HT-29 (cell line): Measurements from ENCODE around the gene FOXC1. TPM values are rescaled to one million over a fixed set of nuclear protein-coding genes. Genes with fewer than 3 reads are reported as not detected.

Source experiments
- DNase-seq: peaks from one replicate; pipeline ENCODE4 v3.0.0-alpha.2; 2015; ENCODE audit warnings: low spot score
- total RNA-seq: library from RNA; depleted of rRNA; stranded (reverse); fragments of >200 nt; shearing (Covaris generic); gene quantifications from 2 replicates; pipeline ENCODE4 v1.2.3, GENCODE V29; 2014

The FOXC1 gene
- total RNA-seq, 1 experiment from 2014 or later: 13.9 TPM

DNA sequence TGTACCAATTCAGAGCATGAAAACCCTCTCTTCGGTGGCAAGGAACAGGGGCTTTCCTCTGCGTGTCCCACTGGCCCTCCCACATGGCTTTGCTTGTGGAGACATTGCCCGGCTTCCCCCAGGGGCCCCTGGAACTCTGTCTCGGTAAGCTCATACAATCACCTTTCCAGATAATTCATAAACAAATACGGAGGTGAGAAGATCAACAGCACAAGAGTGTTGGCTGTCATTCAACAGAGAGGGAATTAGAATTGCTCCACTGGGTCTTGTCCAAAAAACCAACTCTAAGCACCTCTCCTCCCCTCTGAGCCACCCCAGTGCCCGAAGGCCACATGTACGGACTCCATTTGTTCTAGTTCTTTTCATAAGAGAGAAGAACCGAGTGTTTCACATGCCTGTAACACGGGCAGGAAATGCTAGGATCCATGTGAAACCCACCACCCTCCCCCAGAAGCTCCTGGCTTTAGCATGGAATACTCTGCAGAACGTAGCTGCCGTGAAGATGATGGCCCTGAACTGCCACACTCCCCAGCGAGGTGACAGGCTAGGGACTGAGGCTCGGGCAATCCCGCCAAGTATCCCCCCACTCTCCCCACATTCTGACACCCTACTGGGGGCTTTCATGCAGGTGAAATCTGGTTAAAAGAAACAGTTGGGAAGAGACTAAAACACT is 24.6 kb upstream of the FOXC1 start:
- DNase-seq: no peak

DNA sequence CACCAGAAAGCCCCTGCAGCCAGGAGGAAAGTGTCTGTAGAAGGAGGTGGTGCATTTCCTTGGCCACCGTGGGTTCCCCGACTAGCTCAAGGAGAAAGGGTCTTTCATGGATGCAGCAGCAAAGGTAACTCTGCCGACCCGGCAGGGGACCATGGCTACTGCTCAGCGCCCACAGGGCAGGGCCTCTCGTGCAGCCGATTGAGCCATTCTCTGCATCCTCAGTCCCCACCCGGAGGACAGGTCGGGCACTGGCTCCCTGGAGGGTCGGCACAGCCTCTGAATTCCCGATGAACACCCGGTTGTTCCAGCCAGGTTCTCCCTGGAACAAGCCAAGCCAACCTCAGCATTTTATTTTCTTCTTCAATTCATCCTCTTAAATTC is 24.1 kb upstream of the FOXC1 start:
- no peak for DNase-seq

DNA sequence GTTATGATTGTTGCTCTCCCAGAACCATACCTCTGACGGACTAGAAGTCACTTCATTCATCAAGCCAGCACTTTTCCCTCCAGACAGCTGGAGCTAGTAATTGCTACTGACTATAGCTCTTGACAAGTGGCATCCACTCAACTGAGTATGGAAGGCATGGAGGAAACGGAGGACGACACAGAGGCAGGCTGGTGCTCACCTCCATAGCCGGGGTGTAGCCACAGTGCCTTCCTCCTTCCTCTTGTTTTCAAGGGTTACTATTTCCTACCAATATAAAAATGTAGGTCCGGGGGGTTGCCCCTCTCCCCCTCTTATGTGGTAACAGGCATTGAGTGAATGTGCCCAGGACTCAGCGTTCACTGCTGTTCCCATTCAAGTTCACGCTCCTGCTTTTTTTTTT is 23.5 kb upstream of the FOXC1 start:
- no peak for DNase-seq

DNA sequence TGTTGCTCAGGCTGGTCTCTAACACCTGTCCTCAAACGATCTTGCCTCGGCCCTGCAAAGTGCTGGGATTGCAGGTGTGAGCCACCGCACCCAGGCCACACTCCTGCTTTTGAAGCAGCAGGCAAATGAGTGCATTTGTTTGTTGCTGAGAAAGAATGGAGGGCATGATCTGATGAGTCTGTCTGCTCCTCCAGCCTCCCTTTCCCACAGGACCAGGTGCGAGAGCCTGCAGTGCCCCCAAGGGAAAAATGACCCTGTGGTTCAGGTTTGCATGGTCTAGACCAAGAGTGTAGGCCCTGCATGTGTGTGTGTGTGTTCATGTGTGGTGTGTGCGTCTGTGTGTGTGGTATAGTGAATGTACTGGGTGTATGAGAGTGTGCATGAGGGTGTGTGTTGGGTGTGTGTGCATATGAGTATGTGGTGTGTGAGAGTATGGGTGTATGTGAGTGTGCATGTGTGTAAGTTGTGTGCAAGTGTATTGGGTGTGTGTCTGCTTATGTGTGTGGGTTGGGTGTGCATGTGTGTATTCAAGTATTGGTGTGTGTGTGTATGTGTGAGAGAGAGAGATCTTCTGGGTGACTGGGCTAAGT is 22.8 kb upstream of the FOXC1 start:
- no peak for DNase-seq

DNA sequence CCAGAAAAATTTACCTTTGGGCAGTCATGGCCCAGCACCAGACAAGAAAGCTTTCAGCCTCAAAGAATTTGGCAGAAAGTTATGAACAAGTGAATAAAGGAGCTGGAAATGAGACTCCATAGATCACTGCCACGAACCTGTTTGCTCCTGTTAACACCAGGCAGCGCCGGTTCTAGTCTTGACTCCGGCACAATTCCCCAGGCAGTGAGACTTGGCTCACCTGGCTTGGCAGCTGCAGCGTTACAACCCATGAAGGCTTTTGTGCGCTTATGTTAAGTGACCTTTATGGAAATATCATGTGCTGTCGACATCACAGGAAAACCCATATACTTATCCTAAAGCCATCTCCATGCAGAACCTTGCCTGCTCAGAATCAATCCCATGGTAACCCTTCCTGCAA is 22.2 kb upstream of the FOXC1 start:
- no peak for DNase-seq

DNA sequence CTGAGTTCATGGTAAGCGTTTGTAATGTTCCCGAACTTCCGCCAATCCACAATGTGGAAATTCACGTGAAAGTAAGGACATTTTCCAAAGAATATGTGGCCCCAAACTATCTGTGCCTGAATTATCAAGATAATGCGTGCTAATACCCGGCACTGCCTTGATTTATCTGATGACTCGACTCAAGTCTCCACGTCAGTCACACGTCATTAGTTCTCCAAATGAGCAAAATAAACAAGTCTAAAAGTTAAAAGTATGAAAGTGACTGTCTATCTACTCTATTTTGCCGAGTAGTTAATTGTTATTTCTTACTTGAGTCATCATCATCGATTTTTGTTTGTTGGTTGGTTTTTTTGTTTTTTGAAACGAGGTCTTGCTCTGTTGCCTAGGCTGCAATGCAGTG is 21.7 kb upstream of the FOXC1 start:
- DNase-seq: no peak

DNA sequence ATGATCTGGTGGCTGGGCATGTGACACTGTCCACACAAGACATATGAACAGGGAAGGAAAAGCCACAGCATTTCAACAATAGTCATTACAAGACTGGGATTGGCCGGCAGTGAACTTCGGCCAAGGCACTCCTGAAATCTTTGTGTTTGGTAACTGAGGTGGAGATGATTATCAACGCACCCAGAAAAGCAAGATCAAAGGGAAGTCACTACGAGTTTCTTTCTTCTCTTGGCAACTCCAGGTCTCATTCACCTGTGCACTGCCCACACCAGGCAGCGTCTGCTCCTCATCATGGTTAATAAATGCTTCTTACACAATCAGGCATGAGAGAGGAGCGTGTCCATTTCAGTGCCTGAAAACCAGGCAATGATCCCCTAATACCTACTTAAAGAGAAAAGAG is 20.5 kb upstream of the FOXC1 start:
- peak; percentile 63 for DNase-seq

DNA sequence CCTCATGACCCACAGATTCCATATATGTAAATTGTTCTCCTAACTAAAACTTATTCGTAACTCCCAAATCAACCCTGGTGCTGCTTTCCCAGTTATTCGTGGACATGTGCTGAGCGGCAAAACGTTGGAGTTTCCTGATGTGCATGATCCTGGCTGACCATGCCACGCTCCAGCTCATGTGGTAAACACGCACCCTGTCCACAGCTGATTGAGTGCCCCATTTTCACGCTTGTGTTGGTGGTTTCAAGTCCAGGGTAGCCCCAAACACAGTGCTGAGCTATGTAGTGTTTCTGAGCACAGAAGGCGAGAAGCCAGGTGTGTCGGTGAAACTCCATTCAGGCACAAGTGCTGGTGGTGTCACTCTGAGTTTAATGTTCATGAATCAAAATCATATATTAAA is 19.1 kb upstream of the FOXC1 start:
- no peak for DNase-seq

DNA sequence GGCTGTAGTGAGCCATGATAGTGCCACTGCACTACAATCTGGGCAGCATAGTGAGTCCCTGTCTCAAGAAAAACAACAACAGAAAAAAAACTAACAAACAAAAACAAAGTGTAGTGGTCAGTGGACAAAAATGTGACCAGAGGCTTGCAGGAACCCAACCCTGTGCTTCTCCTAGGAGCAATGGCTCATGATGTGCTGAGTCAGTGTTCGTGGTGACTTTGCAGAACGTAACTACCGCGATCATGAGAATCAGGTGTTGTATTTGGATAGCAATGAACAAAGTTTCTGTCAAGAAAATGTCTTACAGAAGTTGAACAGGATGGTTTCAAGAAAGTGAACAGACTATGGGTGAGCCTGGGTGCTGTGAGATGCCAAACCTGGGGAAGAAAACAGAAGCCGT is 18.5 kb upstream of the FOXC1 start:
- DNase-seq: no peak

DNA sequence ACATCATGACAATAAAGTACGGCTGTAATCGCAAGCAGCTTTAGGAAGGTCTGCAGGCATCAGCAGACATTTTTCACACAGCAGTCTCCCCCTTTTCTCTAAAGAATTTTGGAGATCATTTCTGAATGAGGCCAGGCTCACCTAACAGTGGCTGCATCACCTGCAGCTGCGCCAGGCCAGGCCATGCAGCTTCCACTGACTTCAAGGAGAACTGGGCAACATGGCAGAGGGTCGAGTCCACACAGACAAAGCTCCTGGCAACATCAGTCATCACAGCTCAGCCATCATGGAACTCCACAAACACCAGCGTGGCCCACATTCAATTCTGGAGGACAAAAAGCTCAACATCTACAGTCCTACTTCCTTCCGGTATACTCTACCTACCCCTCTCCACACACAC is 17.8 kb upstream of the FOXC1 start:
- DNase-seq: no peak

DNA sequence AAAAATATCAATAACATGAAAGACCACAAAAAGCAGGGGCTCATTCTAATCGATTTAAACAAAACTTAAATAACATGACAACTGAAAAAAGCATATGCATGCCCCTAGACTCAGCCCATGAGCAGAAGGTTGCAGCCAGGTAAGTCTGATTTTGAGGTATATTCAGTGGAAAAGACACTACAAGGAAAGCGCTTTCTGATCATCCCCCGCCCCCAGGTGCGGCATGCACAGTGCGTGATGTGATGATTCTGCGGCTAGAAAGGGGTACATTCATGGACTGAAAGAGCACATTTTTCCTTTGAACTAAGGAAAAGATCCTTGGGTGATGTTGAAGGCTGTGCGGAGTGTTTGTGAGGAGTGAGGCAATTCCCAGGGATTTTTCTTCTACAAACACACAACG is 16.9 kb upstream of the FOXC1 start:
- DNase-seq: no peak

DNA sequence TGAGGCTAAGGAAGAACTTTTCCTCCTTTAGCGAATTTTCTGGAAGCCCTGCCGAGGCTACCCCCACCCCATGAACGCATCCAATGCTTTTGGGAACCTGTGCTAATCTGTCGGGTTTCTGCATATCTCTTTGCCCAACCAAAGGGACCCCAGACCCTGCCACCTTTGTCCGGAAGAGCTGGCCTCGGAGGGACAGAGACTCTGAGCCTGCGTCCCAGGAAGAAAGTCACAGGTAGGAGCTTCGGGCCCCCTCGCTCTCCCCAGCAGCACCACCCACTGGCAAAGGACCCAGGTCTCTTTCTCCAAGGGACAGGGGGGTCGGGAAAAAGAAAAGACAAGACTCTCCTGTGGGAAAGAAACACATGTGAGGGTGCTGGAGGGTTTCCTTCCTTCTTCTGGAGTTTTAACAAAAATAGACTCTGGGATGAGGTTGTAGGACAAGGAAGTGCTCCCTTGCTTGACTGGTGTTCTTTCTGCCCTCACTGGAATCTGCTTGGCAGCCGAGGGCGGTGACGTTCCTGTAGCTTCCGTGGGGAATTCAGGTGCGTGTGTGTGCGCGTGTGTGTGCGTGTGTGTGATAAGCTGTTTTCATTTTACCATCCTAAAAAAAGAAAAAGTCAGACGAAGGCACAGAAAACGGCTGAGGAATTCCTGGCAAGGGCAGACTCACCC is 16.3 kb upstream of the FOXC1 start:
- DNase-seq: no peak

DNA sequence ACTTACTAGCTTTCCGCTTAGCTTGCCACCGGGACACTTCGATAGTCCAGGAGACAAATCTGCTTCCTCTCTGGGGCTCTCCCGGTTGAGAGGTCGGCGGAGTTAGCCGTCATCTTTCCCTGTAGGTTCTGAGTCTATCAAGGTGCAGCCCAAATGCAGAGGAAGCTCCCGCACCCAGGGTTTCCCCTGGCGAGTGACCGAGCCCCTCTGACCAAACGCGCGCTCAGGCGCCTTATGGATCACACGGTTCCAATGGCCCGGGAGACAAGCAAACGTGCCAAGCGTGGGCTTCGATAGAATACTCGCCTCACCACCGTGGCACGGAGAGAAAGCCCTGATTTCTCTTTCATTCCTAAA is 15.8 kb upstream of the FOXC1 start:
- no peak for DNase-seq

DNA sequence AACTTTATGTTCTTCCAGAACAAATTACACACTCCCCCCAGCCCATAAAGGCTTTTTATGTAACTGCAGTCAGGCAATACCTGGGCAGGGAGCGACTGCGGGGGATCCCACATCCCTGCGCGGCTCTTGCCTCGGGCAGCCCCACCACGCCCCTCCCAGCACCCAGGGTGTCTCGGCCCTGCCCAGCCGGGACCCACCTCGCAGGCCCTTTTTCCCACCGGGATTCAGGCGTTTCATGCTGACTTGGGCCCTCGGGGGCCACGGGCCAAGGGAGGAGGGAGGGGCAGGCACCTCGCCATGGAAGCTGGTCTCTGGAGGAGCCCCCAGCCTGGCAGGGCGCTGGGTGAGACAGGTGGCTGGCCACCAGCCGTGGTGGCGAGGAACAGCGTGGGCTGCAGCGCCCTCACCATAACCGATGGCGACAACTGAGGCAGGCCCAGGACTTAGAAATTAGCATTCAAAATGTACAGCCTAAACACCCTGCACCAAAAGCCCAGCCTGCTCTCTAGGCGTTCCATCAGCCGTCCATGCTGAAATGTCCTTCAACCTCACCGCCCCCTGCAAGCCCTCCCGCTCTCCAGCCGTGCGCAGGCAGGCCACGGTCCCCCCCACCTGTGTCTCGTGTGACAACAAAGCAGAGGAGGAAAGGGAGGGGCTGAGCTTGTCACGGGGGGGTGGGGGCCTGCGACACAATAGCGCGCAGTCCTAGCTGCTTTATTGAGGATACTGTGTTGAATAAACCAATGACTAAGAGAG is 15.1 kb upstream of the FOXC1 start:
- no peak for DNase-seq

DNA sequence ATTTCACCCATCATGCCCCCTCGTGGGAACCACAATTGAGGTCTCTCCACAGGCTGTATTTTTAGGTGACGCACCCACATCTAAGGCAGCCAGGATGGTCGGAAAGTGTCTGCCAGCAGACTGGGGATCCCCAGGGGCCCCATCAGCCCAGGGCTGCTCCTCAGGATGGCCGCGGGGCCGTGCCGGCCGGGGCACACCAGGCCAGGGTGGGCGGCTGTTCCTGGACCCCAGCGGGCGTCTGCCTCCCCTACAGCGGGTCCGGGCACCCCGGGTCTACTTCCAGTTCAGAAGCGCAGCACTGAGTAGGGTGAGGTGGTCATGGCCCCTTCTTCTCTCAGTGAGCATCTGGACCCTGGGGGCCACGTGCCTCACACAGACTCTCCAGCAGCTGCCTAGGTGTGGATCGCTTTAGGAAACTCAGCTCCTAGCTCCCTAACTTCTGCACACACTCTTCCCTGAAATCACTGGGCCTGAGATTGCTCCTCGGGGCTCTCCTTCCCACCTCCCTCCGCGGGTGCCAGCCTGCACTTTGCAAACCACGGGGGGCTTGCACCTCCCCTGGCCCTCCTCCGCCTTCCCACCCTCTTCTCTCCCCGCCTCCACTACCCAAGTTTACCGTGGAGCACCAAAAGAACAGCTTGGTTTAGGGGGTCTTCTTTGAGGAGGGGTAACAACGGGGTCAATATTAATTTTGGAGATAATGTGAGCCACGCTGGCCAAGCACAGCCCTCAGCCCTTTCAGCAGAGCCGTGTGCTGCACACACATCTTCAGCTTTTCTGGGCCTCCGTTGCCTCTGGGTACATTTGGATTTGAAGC is 14.2 kb upstream of the FOXC1 start:
- no peak for DNase-seq

DNA sequence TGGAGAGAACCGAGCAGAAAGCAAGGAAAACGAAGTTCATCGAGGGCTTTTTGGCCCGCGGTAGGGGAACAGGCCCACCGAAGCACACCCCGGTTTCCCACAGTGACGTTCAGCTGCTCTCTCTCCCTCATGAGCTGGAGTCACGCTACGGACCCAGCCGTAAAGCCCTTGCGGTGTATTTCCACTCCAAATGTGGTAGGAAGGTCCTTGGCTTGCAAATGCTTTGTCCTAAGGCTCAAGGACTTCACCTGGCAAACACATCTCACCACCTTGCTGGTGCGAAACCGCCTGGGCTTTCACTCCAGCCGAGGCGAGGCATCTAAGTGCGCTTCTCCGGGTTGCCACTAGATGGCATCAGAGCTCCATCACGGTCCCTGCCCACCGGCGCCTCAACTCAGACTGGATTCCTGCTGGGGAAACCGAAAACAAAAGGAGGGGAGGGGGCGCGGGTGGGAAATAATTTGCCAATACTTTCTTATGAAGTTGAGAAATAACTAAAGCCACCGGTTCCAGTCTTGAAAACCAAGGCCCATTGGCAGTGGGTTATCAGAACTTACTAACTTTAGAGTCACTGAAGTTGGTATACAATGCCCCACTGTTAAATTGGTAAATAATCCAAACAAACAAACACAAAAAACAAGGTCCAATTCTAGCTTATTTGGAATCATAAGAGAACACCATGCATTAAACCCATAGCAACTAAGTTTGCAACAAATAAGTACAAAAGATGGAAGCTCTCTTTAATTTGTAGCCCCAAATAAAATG is 13.4 kb upstream of the FOXC1 start:
- DNase-seq: peak; percentile 79

DNA sequence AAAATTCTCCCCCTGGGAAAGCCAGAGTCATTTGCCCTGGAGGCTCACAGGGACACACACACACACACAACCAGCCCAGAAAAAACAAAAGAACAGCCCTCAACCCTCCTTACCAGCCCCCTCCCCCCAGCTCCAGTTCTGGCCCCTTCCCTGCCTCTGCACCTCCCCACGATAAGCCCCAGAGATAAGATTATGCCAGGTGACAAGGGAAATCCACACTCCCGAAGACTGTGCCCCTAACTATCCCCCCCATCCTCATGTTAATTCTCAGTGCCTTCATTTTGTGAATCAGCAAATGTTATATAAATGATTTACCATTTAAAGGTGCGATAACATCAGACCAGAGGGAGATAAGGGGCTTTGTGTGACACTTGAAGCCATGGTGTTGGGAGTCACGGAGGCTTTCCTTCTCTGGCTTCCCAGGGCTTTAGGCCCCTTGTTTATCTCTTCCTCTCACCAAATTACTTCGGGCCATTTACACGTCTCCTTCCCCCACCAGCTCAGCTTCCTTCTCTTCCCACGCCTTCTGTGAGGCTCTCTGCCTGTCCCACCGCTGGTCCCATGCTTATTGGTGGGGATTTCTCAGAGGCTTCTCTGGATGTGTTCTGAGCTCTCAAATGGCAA is 12.5 kb upstream of the FOXC1 start:
- no peak for DNase-seq

DNA sequence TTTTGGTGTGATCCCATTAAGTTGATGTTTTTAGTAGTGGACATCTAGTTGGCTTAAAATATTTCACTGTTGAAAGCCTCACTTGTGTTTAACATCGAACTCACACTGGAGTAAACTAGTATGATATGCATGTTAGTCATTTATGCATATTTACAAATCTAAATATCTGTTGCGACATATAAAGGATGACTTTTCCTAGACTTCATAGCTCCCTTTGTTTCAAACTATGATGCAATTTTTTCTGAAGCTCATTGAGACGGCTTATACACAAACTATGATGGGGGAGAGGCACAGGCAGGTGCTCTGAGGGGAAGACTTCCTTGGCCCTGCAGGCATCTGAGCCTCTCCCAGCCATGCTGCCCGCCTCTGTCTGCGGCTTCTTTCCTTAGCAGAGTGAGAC is 11.8 kb upstream of the FOXC1 start:
- DNase-seq: no peak

DNA sequence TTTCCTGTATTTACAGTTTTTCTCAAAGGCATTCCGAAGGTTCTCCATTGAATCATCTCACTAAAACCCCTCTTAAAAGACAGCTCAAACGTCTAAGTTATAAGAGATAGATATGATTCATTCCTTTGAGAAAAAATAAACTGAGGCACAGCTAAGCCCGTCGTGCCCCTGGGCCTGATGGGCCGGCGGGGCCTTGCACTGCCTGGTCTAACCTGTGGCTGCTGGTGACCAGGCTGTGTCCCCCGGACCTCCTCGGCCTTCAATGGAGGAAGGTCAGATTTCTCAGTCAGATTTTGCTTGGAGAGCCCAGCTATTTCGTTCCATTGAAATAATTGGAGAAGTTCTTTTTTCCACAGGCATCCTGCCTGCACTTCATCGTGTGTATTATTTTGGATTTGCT is 11.3 kb upstream of the FOXC1 start:
- no peak for DNase-seq

DNA sequence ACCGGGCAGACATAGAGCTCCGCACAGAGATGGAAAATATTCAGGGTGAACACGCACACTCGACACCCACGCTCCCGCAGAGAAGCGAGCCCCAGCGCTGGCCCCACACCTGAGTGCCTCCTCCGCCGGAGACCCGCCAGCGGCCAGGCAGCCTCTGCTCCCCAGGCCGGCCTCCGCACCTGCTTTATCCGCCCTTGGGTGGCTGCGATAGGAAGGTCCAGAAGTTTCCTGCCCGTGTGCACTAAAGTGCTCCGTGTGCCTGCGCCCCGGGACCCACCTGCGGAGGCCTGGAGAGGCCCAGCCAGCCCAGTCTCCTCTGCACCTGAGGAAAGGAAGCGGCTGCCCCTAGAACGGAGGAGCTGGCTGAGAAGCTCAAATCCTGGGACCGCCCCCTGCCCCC is 10.8 kb upstream of the FOXC1 start:
- no peak for DNase-seq

DNA sequence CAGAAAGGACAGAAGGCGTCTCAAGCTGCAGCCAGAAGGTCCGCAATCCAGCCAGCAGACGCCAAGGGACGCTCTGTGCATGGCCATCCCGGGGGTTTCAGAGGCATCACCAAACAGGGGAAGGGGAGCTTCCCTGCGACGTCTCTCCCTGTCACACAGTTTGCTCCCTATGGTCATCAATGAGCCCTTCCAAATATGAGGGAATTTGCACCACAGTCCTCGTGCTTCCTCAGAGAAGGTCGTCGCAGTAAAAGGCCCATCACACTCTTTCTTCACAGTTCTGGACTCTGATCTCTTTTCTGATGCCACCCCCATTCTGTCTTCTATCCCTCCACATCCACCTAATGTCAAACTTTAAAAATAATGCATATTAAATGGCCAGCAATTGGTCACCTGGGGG is 10.2 kb upstream of the FOXC1 start:
- no peak for DNase-seq
